HG03103 (cell line): Measurements from ENCODE around the gene FAM120A.

Experiments
- ATAC-seq: cut with Tn5 transposase; IDR thresholded peaks from one replicate; pipeline ENCODE4 v1.9.1; 2021; ENCODE audit warnings: low read depth; ENCODE audit not compliant: unreplicated experiment

The FAM120A gene

DNA sequence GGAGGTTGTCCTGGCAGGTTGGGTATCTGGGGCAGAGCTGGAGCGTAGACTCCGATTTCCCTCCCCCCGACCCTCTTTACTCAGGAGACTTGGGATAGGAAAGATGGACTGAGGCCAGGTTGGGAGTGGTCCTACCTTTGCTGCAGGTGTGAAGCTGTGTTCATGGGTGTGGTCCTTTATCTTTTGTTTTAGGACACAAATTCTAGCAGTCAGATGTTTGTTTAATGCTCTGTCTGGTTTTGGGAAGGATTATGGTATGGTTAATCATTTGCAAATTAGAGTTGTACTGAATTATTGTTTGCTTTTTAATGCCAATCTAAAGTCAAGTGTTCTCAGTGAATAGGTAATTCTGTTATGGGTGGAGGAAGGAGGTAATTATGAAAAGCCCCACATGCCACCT lies 16.0 kb downstream of the FAM120A start:
- ATAC-seq: no peak

DNA sequence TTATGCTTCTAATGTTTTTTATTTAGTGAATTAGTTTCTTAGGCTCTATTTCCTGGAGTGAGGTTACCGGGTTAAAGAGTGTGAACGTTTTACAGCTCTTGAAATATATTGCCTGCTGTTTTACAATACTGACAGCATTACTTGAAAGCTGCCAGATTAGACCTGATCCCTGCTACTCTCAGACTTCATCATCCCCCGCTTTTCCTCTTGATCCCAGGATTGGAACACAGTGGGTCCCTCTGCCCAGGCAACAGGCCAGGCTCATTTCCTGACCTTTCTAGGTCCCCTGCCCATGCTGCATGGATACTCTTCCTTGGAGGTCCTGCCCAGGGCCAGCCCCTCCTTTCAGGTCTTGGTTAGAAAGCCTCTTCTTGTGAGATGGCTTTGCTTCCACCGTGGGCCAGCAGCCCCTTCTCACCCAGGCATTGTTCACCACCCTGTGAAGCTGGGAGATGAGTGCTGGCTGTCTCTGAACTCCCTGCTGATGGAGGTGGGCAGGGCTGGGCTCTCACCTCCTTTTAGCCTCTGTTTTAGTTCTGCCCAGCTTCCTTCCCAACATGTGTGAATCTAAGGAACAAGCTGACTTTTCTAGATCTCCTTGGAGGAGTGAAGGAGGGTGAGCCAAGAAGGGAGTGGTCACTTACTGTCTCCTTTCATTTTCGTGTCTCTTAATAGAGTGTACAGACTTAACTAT lies 17.4 kb downstream of the FAM120A start:
- no peak for ATAC-seq

DNA sequence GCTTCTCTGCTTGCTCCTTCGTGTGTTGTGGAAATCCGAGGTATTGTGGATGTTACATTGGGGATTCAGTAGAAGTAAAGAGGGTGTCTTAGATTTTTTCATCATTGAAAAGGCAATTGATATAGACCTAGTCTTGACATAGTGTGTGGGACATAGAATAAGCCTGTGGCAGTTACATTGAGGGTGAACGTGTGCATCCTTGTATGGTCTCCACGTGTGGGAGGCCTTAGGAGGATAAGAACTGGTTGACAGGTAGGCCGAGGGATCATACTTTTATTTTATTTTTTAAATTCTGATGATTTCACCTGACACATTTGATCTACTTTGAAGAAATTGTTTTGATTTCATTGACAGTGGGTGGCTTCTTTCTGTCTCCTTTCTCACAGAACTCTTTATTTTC lies 18.9 kb downstream of the FAM120A start:
- ATAC-seq: no peak

DNA sequence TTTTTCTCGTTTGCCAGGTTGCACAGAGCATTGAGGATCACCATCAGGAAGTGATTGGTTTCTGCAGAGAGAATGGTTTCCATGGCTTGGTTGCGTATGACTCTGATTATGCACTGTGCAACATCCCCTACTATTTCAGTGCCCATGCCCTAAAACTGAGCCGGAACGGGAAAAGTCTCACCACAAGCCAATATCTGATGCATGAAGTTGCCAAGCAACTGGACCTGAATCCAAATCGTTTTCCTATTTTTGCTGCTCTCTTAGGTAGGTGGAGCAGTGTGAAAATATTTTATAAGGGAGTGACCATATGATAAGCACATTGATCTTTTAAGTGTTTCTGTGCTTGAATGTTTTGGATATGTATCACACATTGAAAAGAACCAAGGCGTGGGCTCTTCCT lies 19.6 kb downstream of the FAM120A start:
- ATAC-seq: no peak

DNA sequence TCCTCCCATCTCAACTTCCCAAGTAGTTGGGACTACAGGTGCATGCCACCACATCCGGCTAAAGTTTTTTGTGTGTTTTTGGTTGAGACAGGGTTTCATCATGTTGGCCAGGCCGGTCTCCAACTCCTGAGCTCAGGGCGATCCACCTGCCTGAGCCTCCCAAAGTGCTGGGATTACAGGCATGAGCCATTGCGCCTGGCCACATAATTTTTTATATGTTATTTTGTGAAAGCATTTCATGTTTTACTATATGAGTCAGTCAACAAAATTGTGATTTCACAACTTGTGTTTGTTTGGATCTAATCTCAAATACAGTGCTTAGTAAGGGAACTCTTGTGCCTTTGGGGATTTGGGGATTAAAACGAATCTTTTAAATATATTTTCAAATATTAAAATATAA lies 21.9 kb downstream of the FAM120A start:
- no peak for ATAC-seq

DNA sequence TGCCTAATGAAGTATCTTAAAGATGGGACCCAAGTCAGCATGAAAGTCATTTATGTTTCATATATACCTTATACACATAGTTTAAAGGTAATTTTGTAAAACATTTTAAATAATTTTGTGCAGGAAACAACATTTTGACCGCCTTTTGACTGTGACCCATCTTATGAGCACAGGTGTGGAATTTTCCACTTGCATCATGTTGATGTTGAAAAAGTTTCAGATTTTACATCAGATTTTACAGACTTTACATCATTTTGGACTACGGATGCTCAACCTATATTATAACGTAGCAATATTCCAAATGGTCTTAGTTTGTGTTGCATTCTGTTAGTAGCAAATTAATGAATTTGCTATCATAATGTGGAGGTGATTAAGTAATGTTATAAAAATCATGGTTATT lies 23.6 kb downstream of the FAM120A start:
- ATAC-seq: no peak

DNA sequence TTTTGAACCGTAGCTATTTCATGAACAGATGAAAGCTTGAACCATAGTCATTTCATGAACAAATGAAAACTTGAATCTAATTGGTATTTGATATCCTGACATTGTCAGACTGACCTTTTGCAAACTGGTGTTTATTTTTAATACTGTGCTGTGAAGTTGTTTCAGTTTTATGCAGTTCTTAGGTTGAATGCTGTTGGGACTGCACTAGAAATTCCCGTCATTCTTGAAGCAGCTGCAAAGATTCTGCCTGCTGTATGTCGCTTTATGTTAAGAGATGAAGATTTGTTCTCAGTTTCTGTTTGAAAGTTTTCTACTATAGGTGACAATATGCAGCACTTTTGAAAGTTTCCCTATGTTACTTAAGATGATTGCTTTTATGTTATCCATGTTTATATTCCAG lies 24.4 kb downstream of the FAM120A start:
- ATAC-seq: no peak

DNA sequence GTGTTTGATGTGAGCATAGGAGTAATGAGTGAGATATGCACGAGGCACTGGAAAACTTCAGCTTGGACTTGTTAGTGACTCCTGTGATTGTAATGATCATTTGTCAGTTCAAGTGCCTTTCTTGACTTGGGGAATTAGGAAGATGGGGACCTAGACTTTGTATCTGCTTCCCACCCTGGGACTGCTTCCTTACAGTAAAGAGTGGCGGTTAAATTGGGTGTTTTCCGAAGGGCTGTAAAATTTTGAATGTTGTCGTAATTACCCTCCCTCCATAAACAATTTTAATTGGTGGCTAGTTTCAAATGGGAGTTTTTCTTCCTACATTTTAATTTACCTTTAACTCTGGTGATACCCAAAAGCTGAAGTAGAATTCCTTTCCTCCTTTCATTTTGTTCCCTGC lies 25.4 kb downstream of the FAM120A start:
- no peak for ATAC-seq

DNA sequence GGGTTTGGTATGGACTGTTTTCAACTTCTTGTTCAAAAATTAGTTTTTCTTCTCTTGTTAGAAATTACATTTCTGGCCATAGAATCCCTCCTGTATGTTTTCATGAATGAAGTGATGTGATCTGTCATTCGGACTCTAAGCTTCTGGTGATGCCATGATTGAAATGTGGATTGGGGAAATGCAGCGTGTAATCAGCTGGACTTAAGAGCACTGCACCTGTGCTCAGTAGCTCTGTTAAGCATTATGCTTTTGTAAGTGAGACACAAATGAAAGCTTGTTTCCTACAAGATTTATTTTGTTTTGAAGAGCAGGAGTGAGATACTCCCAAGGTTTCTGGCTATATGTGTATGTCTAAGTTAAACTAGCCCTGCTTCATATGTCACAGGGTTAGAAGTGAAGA lies 25.9 kb downstream of the FAM120A start:
- no peak for ATAC-seq

DNA sequence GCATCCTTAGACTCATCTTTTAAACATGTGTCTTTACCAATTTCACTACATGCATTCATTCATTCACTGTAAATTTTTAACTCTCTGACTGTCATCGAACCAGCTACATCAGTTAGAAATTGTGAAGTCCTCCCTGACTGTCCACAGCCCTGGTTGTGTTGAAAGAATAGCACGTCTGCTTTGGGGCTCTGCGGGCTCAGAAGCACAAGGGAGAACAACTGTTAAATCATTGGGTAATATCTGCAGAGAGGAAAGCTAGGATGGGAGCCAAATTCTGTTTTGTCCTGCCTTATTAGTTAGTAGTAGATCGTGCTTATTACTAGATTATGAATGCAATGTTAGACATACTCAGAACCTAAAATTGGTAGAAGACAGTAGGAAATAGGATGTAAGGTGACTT lies 28.2 kb downstream of the FAM120A start:
- ATAC-seq: no peak

DNA sequence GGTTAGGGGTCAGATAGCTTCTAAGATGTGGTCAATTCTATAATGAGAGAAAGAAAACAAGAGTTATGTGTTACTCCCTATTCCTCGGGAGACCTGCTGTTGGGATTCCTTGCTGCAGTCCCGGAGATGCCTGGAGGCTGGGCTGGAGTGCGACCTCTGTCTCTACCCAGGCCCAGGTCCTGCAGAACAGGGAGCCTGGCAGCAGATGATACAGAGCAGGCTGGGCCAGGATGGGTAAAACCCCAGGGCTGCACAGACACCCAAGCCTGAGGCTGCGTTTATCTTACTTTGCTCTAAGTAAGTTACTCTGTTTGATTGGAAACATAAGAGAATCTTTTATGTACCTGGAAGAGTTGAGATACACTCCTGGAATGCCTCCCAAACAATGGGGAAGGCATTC lies 28.8 kb downstream of the FAM120A start:
- ATAC-seq: no peak

DNA sequence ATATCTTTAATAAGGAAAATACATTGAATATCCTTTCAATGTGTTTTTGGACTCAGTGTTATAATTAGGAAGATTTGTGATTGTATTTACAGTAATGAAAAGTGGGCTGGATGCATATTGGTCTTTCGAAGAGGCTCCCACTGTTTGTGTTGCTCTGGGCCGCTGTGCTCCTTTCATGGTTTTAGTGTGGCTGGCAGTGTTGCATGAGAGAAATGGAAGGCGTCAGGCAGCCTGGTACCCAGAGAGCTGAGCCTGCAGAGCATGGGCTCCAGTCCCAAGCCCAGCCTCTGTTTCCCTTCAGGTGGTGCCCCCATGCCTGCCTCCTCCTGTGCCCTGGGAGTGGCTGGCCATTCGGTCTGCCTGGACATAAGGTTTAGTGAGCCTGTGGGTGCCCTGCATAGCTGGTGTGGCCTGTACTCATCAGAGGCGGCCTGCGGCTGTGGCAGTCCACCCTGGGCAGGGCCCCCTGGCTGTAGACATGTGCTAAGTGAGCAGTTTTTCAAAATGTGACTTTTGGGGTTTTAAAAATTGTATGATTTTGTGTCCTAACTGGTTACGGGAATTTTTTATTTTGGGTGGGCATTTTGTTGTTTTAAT lies 29.3 kb downstream of the FAM120A start:
- no peak for ATAC-seq

DNA sequence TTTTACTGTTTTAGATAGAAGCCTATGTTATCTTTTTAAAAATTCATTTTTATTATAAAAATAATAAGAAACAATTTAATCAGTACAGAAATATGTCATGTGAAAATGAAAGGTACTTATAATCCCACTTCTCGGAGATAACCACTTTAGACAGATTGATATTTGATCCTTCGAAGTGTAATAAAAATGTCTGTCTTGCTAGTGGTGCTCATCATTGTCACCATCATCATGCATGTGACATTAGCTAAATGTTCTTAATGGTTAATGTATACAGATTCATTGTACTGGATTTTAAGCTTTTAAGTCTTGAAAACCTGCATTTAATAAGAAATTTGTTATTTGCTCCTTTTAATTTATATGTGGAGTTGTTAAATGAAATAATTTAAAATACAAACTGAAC lies 32.0 kb downstream of the FAM120A start:
- ATAC-seq: no peak

DNA sequence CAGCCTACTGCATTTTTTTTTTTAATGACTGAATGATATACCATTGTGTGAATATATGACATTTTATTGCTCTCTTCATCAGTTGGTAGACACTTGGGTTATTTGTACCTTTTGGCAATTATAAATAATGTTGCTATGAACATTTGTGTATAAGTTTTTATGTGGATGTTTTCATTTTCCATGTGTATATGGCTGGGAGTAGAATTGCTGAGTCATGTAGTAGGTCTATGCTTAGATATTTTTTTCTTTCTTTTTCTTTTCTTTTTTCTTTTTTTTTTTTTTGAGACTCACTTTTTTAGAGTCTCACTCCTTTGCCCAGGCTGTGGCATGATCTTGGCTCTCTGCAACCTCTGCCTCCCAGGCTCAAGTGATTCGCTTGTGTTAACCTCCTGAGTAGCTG lies 34.8 kb downstream of the FAM120A start:
- no peak for ATAC-seq

DNA sequence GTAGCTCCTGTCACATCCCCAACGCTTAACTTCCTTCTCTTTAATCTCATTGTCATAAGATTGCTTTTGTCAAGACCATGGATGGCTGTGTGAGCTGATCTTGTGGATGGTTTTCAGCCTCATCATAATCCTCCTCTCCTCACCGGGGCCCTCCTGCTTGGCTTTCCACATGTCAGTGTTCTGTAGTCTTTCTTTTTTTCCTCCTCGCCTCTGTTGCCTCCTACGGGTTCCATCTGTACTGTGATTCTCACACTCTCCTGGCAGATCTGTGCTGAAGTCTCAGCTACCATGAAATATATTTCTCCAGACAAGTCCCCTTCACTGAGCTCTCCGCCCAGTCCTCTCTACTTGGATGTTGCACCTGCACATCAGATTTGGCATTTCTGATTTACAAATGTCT lies 36.8 kb downstream of the FAM120A start:
- no peak for ATAC-seq

DNA sequence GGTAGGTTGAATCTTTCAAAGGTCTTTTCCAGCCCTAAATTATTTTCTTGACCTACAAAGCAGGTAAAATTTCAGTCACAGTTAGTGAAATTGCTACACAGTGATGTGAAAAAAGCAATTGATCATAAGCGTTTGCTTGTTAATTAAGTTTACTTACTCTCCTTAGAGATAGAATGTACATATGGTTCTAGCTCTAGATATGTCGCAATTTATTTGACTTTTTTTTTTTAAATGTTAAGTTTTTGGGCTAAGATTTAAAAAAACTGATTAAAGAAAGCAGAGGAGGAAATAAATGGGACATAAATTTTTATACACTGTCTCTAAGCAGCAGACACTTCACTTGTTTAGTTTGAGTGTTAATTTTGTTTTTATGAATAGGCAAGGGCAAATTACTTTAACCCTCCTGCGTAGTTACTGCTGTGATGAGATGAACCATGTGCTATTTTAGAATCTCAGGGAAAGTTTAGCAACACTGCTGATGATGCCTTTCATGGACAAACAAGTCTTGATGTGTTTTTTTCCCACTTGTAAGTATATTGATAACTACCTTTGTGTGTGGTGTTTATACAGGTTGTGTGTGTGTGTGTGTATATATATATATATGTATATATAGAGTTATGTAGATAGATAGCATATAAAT lies 40.2 kb downstream of the FAM120A start:
- ATAC-seq: no peak

DNA sequence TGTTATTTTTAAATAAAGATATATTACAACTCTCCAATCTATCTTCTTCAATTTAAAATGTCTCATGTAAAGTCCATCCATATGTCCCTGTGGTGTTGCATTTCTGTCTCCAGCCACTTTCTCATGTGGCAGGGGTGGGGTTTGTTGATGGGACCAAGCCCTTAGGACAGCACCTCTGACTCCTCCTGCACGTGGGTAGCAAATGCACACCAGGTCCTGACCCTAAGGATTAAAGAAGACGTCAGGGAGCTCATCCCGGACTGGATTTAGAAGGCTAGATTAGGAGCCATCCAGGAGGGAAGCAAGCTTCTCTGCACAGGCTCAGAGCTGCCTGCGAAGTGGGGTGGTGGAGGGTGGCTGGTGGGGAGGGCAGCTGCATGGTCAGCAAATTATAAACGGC lies 40.8 kb downstream of the FAM120A start:
- no peak for ATAC-seq

DNA sequence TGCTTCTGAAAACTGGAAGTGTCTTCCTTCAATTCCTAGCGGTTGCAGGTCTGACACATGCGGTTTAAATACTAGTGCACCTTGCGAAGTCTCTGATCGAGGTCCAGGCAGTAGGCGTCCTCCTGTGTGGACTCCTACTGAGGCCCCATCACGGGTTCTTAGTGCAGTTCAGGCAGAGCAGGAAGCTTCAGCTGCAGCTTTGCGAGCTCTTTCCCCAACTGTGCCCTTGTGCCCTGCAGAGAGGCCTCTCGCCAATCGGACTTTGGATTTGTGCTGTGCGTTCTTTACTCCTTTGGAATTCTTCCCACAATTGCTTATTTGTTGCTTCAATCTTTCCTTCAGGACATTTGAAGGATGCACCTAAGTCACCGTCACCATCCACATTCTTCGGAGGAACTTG lies 42.5 kb downstream of the FAM120A start:
- ATAC-seq: no peak

DNA sequence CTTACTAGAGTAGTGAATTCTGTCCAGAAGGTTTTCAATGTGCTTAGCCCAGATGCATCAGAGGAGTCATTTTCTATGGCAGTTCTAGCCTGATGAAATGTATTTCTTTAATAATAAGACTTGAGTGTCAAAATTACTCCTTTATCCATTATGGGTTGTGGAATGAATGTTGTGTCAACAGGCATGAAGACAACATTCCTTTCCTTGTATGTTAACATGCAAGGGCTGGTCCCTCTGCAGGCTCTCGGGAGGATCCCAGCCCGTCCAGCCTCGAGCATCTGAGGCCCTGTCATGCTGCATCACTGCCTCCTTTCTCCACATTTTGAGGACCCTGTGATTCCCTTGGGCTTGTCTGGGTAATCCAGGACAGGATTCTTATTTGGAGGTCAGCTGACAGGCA lies 44.8 kb downstream of the FAM120A start:
- ATAC-seq: no peak

DNA sequence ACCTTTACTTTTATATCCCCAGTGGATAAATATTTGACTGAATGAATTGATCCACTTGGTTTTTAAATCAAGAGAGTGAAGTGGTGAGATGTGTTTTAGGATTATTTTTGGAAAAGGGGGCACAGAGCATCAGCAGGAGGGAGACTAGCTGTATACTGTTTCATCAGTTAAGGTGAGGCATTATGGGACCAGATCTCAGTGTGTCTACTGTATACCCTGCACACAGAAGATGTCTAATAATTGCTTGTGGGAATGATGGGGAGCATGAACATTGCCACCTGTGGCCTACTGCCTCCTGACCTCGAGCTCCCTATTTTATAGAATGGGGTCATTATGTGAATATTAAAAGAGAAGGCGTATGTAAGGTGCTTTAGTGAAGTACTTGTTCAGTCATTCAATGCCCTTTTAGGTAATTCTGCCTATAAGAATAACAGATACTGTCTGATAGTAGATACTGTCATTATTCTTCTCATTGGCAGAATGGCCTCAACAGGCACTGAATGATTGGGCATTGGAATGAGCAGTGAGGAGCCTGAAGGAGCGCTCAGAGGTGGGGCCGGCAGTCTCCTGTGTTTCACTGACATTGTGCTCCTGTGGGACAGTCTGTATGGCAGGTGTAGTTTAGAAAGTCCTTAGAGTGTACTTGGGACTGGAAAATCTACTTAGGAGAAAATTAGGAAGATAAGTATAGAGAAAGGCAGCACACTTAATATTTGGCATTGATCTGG lies 49.2 kb downstream of the FAM120A start:
- no peak for ATAC-seq

DNA sequence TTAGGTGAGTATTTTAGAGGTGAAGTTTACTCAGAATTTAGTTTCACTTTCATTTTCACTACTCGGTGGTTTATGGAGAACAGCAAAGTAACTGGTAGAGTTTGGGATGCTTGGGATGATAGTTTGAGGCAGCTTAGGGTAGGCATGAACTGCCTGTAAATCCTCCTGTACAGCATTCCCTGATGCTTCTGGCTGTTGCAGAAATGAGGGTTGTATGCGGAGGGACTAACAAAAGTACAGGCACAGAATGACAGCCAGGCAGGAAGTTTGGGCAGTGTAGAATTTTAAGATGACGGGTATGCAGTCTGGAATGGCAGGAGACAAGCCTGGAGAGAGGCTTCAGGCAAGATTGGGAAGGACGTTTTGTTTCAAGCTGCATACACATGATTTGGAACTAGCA lies 49.9 kb downstream of the FAM120A start:
- ATAC-seq: no peak

DNA sequence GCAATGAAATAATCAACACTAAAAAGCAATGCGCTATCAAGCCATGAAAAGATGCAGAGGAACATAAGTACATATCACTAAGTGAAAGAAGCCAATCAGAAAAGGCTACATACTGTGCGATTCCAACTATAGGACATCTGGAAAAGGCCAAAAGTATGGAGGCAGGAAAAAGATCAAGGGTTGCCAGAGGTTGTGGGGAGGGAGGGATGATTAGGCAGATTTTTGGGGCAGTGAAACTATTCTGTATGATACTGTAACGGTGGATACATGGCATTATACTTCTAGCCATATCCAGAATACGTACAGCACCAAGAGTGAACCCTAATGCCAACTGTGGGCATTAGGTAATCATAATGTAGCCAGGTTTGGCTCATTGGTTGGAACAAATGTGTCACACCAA lies 51.9 kb downstream of the FAM120A start:
- ATAC-seq: no peak
